Tibial nerve (tissue), 3 donors: ENCODE data around the gene TEX38.

Experiments
- CTCF ChIP-seq, 5 experiments: fragments of 200-600 bp in 3 of 5; fragments of 450-650 bp in 2 of 5; sonication (generic) in 3 of 5; IDR thresholded peaks; one replicate each; pipeline ENCODE4 v1.5.1; 2016 to 2019; ENCODE audit warnings: antibody characterized with exemption in 5 of 5, mild to moderate bottlenecking in 3 of 5, moderate library complexity in 2 of 5
- POLR2A ChIP-seq, 2 donors: fragments of 450-650 bp; IDR thresholded peaks; one replicate each; pipeline ENCODE4 v1.6.1; 2017; ENCODE audit warnings: antibody characterized with exemption in 2 of 2, mild to moderate bottlenecking in 2 of 2, moderate library complexity in 2 of 2

- TF ChIP-seq CTCF (IDR thresholded peaks at IDR 0.05) (no peak), POLR2A (IDR thresholded peaks at IDR 0.05) (no peak)
Measured at GRCh38 chr1:46639547-46639946, 32.1 kb upstream of the TEX38 start.
